Measurements from ENCODE around the gene TRIP10.

- TF ChIP-seq CTCF (IDR thresholded peaks at IDR 0.05) (no peak), POLR2A (IDR thresholded peaks at IDR 0.05) (no peak)
These were observed 27.9 kb upstream of the TRIP10 start for GRCh38 chr19:6711605-6712004.

All from heart left ventricle (tissue), 13 donors.